ENCODE measurements around the gene ITGBL1. TPM values are rescaled to one million over a fixed set of nuclear protein-coding genes. Genes with fewer than 3 reads are reported as not detected.

Gene ITGBL1
- total RNA-seq, 4 donors from 2014 or later = 1.3 to 3.5 (median 2.4) TPM

DNA sequence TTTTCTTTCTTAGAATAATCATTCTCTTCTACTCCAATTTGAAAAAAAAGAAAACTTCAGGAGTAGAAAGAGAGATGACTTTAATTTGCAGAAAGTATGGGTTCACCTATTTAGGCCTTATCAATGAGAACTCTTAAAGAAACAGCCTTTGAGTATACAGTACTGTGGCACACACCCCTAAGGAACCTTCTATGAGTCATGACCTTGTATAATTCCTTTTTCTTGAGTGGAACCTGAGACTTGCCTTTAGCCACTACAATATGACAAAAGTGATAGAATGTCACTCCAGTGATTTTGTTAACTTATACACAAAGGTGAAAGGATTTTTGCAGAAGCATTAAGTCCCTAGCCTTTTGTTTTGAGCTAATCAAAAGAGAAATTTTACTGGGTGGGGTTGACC, 58.7 kb downstream of the ITGBL1 start:
- no peak for DNase-seq (ENCODE audit: low spot score)
- no peak for ATAC-seq (ENCODE audit: low FRiP score)
- TF ChIP-seq, protein P1, sequence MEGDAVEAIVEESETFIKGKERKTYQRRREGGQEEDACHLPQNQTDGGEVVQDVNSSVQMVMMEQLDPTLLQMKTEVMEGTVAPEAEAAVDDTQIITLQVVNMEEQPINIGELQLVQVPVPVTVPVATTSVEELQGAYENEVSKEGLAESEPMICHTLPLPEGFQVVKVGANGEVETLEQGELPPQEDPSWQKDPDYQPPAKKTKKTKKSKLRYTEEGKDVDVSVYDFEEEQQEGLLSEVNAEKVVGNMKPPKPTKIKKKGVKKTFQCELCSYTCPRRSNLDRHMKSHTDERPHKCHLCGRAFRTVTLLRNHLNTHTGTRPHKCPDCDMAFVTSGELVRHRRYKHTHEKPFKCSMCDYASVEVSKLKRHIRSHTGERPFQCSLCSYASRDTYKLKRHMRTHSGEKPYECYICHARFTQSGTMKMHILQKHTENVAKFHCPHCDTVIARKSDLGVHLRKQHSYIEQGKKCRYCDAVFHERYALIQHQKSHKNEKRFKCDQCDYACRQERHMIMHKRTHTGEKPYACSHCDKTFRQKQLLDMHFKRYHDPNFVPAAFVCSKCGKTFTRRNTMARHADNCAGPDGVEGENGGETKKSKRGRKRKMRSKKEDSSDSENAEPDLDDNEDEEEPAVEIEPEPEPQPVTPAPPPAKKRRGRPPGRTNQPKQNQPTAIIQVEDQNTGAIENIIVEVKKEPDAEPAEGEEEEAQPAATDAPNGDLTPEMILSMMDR (IDR thresholded peaks at IDR 0.05) = no peak

DNA sequence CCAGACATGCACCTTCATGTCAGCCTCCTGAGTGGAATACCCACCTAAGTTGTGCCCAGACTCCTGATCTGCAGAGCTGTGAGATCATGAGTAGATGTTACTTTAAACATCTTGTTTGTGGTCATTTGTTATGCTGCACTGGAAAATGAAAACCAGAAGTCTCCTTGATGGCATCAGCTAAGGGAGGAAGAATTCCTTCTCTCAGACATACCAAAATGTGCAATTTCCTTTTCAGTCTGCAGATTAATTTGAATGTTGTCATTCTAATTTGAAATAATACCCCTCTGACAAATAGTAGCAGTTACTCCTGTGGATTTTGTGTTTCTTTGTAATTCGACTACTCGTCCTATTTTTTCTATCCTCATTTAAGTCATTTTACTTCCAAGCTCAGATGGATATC, 59.3 kb downstream of the ITGBL1 start:
- TF ChIP-seq, protein P1 (IDR thresholded peaks at IDR 0.05) = no peak
- no peak for ATAC-seq (ENCODE audit: low FRiP score)
- DNase-seq (ENCODE audit: low spot score) = no peak

DNA sequence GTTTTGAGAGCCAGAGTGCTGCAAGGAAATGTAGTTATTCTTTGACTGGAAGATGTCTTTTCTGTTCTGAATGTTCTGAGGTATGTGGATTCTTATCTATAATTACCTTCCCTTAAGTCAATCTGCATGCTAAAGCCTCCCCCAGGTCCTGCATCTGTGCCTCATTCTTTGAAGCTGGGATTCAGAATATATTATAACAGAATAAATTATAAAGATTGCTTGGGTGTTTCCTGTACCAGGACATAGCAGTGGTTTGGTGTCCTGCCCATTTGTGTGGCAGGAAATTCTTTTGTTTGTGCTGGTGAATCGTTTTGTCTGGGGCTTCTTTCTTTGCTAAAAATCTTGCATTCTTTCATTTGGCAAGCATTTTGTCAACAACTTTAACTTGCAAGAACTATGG, 60.2 kb downstream of the ITGBL1 start:
- DNase-seq (ENCODE audit: low spot score) (no peak), ATAC-seq (ENCODE audit: low FRiP score) (no peak)
- TF ChIP-seq, protein P1 (IDR thresholded peaks at IDR 0.05) = no peak

DNA sequence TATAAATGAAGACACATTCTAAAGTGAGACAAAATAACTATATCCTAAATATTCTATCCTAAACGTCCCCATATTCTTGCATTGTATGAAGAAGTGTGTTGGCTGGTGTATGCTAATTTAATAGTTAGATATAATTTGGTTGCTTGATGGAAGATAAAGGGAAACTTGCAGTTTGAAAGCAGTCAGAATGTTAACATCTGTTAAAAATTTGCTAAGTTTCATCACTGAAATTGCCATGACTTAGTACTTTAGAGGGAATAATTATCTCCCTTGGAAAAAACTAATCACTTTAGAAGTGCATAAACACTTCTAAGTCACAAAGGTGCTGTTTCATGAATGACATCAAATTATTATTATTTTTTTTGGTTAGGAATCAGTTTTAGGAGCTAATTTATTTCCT, 61.6 kb downstream of the ITGBL1 start:
- no peak for ATAC-seq (ENCODE audit: low FRiP score)
- TF ChIP-seq, protein P1 (IDR thresholded peaks at IDR 0.05) = no peak
- DNase-seq (ENCODE audit: low spot score) = no peak

DNA sequence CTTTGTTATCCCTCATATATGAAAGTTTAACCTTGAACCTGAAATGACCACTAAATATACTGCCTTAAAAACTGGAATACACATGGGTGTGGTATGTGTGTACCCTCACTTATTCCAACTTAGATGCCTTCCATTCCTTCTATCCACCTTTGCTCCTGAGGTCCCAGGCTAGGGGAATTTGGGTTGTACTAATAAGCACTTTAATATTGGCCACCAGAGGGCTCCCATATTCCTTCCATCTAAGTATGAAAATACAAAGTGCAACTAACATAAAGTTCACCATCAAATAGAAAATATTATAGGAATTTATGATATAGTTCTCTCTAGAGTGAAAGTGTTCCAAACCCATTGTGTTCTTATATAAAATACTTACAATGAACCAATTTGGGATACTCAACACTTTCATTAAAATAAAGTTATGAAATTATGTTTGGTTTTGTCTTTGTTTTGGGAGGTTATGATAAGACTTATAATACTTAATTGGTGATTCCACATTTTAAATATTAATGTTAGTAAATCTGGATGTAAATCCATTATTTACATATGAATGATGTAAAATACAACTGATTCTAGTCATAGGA, 62.3 kb downstream of the ITGBL1 start:
- DNase-seq (ENCODE audit: low spot score) (no peak), ATAC-seq (ENCODE audit: low FRiP score) (no peak)
- TF ChIP-seq, protein P1 (IDR thresholded peaks at IDR 0.05) = peak in 1 of 3 donors; percentile 18

DNA sequence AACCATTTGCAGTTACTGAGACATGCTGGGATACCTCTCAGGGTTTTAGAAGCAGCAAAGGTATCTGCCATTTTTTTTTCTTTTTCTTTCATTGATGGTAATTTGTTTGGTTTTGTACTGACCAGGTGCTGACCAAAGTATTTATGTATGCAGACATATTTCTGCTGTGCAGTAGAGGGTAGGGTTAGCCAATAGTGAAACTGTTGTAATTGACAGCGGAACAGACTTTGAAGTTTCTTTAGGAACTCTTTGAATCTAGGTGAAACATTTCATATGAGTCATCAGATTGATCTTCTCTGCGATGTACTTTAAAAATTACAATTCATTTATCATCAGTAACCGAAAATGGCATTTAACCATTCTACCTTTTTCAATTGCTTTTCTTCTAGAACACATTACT, 63.0 kb downstream of the ITGBL1 start:
- ATAC-seq (ENCODE audit: low FRiP score) (no peak), DNase-seq (ENCODE audit: low spot score) (no peak)
- TF ChIP-seq, protein P1 (IDR thresholded peaks at IDR 0.05) = no peak

DNA sequence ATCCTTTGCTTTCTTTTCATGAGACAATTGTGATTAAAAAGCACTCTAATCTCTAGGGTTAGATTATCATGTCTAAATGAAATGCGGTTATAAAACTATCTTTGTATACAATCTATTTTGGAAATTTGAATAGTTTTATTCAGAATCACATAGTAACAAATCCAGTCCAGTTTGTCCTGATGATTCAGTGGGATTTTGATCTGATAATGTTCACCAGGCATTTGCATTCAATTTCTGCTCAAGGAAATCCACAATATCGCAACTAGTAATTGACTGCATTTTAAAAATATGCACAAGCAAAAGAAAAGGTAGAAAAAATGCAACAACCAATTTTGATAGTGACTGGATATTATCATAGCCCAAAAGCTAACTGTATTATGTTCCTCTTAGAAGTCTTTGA, 63.8 kb downstream of the ITGBL1 start:
- no peak for DNase-seq (ENCODE audit: low spot score)
- TF ChIP-seq, protein P1 (IDR thresholded peaks at IDR 0.05) = no peak
- no peak for ATAC-seq (ENCODE audit: low FRiP score)
